Measurements from ENCODE around the gene IFITM5.

The IFITM5 gene

GRCh38 chr11:257766-258493 lies 41.4 kb downstream of the IFITM5 start:
- no peak for DNase-seq

GRCh38 chr11:256952-257737 lies 42.2 kb downstream of the IFITM5 start:
- DNase-seq, result no peak

- DNase-seq, result no peak
Measured at GRCh38 chr11:255816-256215, 43.5 kb downstream of the IFITM5 start.

- no peak for DNase-seq
Measured at GRCh38 chr11:255176-255575, 44.1 kb downstream of the IFITM5 start.

GRCh38 chr11:253886-254270 lies 45.4 kb downstream of the IFITM5 start:
- DNase-seq, result no peak

- no peak for DNase-seq
Measured at GRCh38 chr11:253160-253885, 46.0 kb downstream of the IFITM5 start.

- DNase-seq, result no peak
Measured at GRCh38 chr11:252666-253065, 46.7 kb downstream of the IFITM5 start.

- no peak for DNase-seq
Measured at GRCh38 chr11:251550-251949, 47.8 kb downstream of the IFITM5 start.

- peak; percentile 48 for DNase-seq
Measured at GRCh38 chr11:250740-251299, 48.5 kb downstream of the IFITM5 start.

GRCh38 chr11:250274-250673 lies 49.1 kb downstream of the IFITM5 start:
- DNase-seq, result no peak

- DNase-seq, result no peak
Measured at GRCh38 chr11:249062-249461, 50.3 kb downstream of the IFITM5 start.

Data from inflammatory macrophage treated with lipopolysaccharide for 4 hours (primary cell).